SU-DHL-6 (cell line): ENCODE results near the gene VMO1.

Experiments used
- CTCF ChIP-seq: fragments of 200-600 bp; sonication (generic); IDR thresholded peaks from one replicate; pipeline ENCODE4 v1.5.1; 2017; ENCODE audit warnings: antibody characterized with exemption, mild to moderate bottlenecking, low read length, moderate library complexity; ENCODE audit not compliant: insufficient read depth, poor library complexity, severe bottlenecking
- EZH2phosphoT487 ChIP-seq: fragments of 200-600 bp; sonication (generic), shearing (Covaris generic); conservative IDR thresholded peaks from 2 replicates; pipeline ENCODE4 v1.6.1; 2018; ENCODE audit warnings: mild to moderate bottlenecking, antibody characterized with exemption, low read length, moderate library complexity, mixed read lengths

- no peak for TF ChIP-seq CTCF
- no peak for TF ChIP-seq EZH2phosphoT487
Observed at GRCh38 chr17:4782652-4783051, 3.5 kb downstream of the VMO1 start.
